DOHH2 (cell line): ENCODE results near the gene PRKCH.

Source experiments
- EZH2phosphoT487 ChIP-seq: fragments of 200-600 bp; sonication (generic); IDR thresholded peaks from 2 replicates; pipeline ENCODE4 v1.6.1; 2017; ENCODE audit warnings: borderline replicate concordance, mild to moderate bottlenecking, antibody characterized with exemption, low read length, moderate library complexity, mixed read lengths
- TF ChIP-seq, protein P1 (sequence below): fragments of 200-600 bp; sonication (generic); IDR thresholded peaks from one replicate; pipeline ENCODE4 v1.5.1; 2014; ENCODE audit warnings: antibody characterized with exemption, mild to moderate bottlenecking, low read depth, low read length; ENCODE audit not compliant: poor library complexity, severe bottlenecking

DNA sequence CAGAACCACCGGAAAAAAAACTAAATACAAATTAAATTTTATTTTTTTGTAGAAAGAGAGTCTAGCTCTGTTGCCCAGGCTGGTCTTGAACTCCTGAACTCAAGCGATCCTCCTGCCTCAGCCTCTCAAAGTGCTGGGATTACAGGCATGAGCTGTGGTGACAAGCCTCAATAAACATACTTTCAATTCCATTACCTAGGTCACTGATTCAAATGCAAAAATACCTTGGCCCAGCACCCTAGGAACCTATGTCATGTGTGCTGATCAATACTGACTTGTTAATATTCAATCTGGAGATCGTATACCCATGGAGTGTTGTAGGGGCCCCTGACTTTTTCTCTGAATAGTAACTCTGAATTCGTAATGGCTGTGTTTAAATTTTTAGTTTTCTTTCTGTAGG is 33.2 kb upstream of the PRKCH start:
- TF ChIP-seq, protein P1, sequence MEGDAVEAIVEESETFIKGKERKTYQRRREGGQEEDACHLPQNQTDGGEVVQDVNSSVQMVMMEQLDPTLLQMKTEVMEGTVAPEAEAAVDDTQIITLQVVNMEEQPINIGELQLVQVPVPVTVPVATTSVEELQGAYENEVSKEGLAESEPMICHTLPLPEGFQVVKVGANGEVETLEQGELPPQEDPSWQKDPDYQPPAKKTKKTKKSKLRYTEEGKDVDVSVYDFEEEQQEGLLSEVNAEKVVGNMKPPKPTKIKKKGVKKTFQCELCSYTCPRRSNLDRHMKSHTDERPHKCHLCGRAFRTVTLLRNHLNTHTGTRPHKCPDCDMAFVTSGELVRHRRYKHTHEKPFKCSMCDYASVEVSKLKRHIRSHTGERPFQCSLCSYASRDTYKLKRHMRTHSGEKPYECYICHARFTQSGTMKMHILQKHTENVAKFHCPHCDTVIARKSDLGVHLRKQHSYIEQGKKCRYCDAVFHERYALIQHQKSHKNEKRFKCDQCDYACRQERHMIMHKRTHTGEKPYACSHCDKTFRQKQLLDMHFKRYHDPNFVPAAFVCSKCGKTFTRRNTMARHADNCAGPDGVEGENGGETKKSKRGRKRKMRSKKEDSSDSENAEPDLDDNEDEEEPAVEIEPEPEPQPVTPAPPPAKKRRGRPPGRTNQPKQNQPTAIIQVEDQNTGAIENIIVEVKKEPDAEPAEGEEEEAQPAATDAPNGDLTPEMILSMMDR: no peak
- TF ChIP-seq EZH2phosphoT487: no peak
